ENCODE measurements around the gene KCNH3. TPM values are rescaled to one million over a fixed set of nuclear protein-coding genes. Genes with fewer than 3 reads are reported as not detected.

Gene KCNH3
- total and polyA plus RNA-seq, 4 donors, result 0.07 to 0.24 (median 0.19) TPM; not detected in 1

DNA sequence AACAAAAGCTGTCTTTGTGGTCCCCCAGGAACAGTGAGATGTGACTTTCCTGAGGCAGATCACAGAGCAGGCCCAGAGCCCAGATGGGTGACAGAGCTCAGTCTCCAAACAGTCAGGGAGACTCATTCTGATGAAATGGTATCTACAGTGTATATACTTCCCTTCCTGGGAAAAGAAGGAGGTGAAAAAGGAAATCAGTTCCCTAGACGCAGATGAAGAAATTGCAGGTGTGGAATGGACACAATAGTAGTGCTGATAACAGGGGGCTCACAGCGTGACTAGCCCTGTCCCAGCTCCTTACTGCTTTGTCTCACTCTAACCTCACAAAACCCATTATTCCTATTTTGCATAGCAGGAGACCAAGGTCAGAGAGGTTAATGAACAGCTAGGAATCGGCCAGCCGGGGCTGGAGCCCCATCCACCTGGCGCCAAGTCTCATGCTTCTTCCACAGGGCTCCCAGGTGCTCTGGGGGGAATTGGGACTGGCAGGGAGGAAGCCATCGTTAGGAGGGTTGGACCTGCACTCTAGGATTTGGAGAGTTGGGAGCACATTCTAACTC, 11.9 kb downstream of the KCNH3 start:
- H3K27ac ChIP-seq (ENCODE audit: low read depth in 1 of 2, low read length in 2 of 2), result no peak overlapping the region
- H3K4me3 ChIP-seq (ENCODE audit: low read depth in 1 of 3, low read length in 3 of 3), result no peak overlapping the region
- H3K27me3 ChIP-seq (ENCODE audit: control insufficient read depth in 4 of 4, insufficient read depth in 4 of 4, low read length in 3 of 4), result peaks cover 0 to 5% (median 0%) of the 10 kb centered on the region in 4 donors
- no peaks in the 10 kb centered on the region for H3K9me3 ChIP-seq (ENCODE audit: control insufficient read depth in 4 of 4, low read length in 3 of 4)
- H3K9ac ChIP-seq (ENCODE audit: low read depth in 1 of 2, low read length in 2 of 2), result no peak overlapping the region
- 49% methylated on average over 6 of the region's 6 CpGs for WGBS
- H3K36me3 ChIP-seq (ENCODE audit: control insufficient read depth in 4 of 4, insufficient read depth in 3 of 4, low read depth in 1 of 4, low read length in 3 of 4), result no peaks in the 10 kb centered on the region
- no peak for TF ChIP-seq YY1 (IDR thresholded peaks at IDR 0.05)
- peak; percentile 15 for TF ChIP-seq SP1 (IDR thresholded peaks at IDR 0.05)
- no peak for DNase-seq (ENCODE audit: low spot score)
- peaks cover 7 to 28% (median 21%) of the 10 kb centered on the region in 4 donors for H3K4me1 ChIP-seq (ENCODE audit: control insufficient read depth in 4 of 4, insufficient read depth in 4 of 4, low read length in 3 of 4)

DNA sequence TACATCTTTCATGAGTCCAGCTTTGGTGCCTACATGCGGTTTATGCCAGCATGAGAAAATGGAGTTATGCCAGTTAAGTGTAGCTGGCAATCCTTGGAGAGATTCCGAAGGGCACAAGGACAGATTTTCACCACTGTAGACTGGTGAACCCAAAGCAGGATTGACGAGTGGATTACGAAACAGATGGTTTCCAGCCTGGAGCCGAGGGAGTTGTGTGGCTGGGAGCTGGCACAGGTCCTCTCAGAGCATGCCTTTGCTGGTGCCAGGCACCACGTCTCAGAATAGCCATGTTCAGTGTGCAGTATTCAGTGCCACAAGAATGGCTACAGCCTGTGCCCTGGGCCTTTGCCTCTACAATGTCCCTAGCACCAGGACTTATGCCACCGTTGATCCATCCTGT, 13.2 kb downstream of the KCNH3 start:
- Histone ChIP-seq H3K27ac (ENCODE audit: low read depth in 1 of 2, low read length in 2 of 2) (peak overlapping the region; percentile 31 to 82), H3K9ac (ENCODE audit: low read depth in 1 of 2, low read length in 2 of 2) (no peak overlapping the region), H3K36me3 (ENCODE audit: control insufficient read depth in 4 of 4, insufficient read depth in 3 of 4, low read depth in 1 of 4, low read length in 3 of 4) (peaks cover 0 to 2% (median 0%) of the 10 kb centered on the region in 4 donors), H3K4me1 (ENCODE audit: control insufficient read depth in 4 of 4, insufficient read depth in 4 of 4, low read length in 3 of 4) (peaks cover 7 to 40% (median 27%) of the 10 kb centered on the region in 4 donors), H3K9me3 (ENCODE audit: control insufficient read depth in 4 of 4, low read length in 3 of 4) (no peaks in the 10 kb centered on the region), H3K4me3 (ENCODE audit: low read depth in 1 of 3, low read length in 3 of 3) (no peak overlapping the region), H3K27me3 (ENCODE audit: control insufficient read depth in 4 of 4, insufficient read depth in 4 of 4, low read length in 3 of 4) (peaks cover 0 to 5% (median 0%) of the 10 kb centered on the region in 4 donors)
- DNase-seq (ENCODE audit: low spot score), result no peak
- WGBS, result 42% methylated on average over 7 of the region's 7 CpGs
- TF ChIP-seq MAX (IDR thresholded peaks at IDR 0.05) (no peak), HNF4A (conservative IDR thresholded peaks at IDR 0.05) (peak; percentile 80 to 83), FOXA2 (IDR thresholded peaks at IDR 0.05) (no peak), GABPA (IDR thresholded peaks at IDR 0.05 in 1 of 2, conservative IDR thresholded peaks at IDR 0.05 in 1 of 2) (peak in 1 of 2 donors; percentile 38), JUND (IDR thresholded peaks at IDR 0.05) (peak in 1 of 2 donors; percentile 23), CTCF (IDR thresholded peaks at IDR 0.05; ENCODE audit: low read depth, low read length, missing input control) (no peak), TAF1 (conservative IDR thresholded peaks at IDR 0.05) (no peak), RAD21 (IDR thresholded peaks at IDR 0.05) (peak in 1 of 2 donors; percentile 45), SP1 (IDR thresholded peaks at IDR 0.05) (peak; percentile 87), EGR1 (IDR thresholded peaks at IDR 0.05; ENCODE audit: low read depth in 2 of 2) (no peak), YY1 (IDR thresholded peaks at IDR 0.05) (no peak), ZBTB33 (IDR thresholded peaks at IDR 0.05) (no peak), NR2F2 (IDR thresholded peaks at IDR 0.05) (no peak), FOXA1 (IDR thresholded peaks at IDR 0.05) (no peak), REST (IDR thresholded peaks at IDR 0.05) (no peak), RXRA (IDR thresholded peaks at IDR 0.05) (peak; percentile 67 to 73), HNF4G (IDR thresholded peaks at IDR 0.05) (peak; percentile 70)
- TF ChIP-seq, protein P1, sequence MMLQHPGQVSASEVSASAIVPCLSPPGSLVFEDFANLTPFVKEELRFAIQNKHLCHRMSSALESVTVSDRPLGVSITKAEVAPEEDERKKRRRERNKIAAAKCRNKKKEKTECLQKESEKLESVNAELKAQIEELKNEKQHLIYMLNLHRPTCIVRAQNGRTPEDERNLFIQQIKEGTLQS (IDR thresholded peaks at IDR 0.05), result no peak
